WTC11 (cell line): Measurements from ENCODE around the gene EPYC. TPM values are rescaled to one million over a fixed set of nuclear protein-coding genes. Genes with fewer than 3 reads are reported as not detected.

Experiments used
- ATAC-seq: fragments of 200-7000 bp; cut with Tn5 transposase; 2 replicates; pipeline ENCODE4 v1.10.0; 2021; ENCODE audit warnings: mild to moderate bottlenecking, moderate library complexity
- CTCF ChIA-PET: fragments of 300-600 bp; sonication (Branson Sonifier 250); formaldehyde crosslinking; loops from one replicate; lab custom pipeline; 2021; ENCODE audit warnings: antibody characterized with exemption; lab: Charles Lee
- POLR2A ChIA-PET: fragments of 350-600 bp; sonication (Branson Sonifier 250); formaldehyde crosslinking; loops from one replicate; lab custom pipeline; 2021; ENCODE audit warnings: antibody characterized with exemption; lab: Charles Lee
- DNase-seq: peaks from one replicate; pipeline ENCODE4 v3.0.0; 2021; ENCODE audit warnings: low spot score
- H3K27ac Mint-ChIP-seq: 2 replicates; pipeline ENCODE4 v1.8.0; 2021; ENCODE audit warnings: mixed read lengths
- H3K27me3 Mint-ChIP-seq: 2 replicates; pipeline ENCODE4 v1.8.0; 2021; ENCODE audit warnings: low read depth, mild to moderate bottlenecking, moderate library complexity, mixed read lengths
- H3K36me3 Mint-ChIP-seq: 2 replicates; pipeline ENCODE4 v1.8.0; 2021; ENCODE audit warnings: mixed read lengths
- H3K4me1 Mint-ChIP-seq: 2 replicates; pipeline ENCODE4 v1.8.0; 2022; ENCODE audit warnings: mixed read lengths
- H3K4me3 Mint-ChIP-seq: 2 replicates; pipeline ENCODE4 v1.8.0; 2021; ENCODE audit warnings: mild to moderate bottlenecking, moderate library complexity, mixed read lengths
- H3K9me3 Mint-ChIP-seq: 2 replicates; pipeline ENCODE4 v1.8.0; 2021; ENCODE audit warnings: mixed read lengths
- ERG ChIP-seq: fragments of 250-450 bp; sonication (Bioruptor Pico); IDR thresholded peaks from 2 replicates; pipeline ENCODE4 v1.8.0; 2021; ENCODE audit warnings: mild to moderate bottlenecking
- FOXP4 ChIP-seq: sonication (generic); formaldehyde crosslinking; IDR thresholded peaks from 2 replicates; pipeline ENCODE4 v1.8.0; 2022; ENCODE audit warnings: mild to moderate bottlenecking, missing genetic modification reagents
- NFATC4 ChIP-seq: fragments of 250-450 bp; sonication (Bioruptor Pico); IDR thresholded peaks from 2 replicates; pipeline ENCODE4 v1.9.0; 2021; ENCODE audit warnings: mild to moderate bottlenecking
- SOX15 ChIP-seq: fragments of 250-450 bp; sonication (Bioruptor Pico); IDR thresholded peaks from 2 replicates; pipeline ENCODE4 v1.9.0; 2021; ENCODE audit warnings: mild to moderate bottlenecking
- TCF7 ChIP-seq: sonication (generic); formaldehyde crosslinking; IDR thresholded peaks from 2 replicates; pipeline ENCODE4 v1.8.0; 2022; ENCODE audit warnings: mild to moderate bottlenecking, low read depth, missing genetic modification reagents, moderate library complexity
- USF2 ChIP-seq: sonication (generic); formaldehyde crosslinking; IDR thresholded peaks from 2 replicates; pipeline ENCODE4 v1.8.1; 2023; ENCODE audit warnings: mild to moderate bottlenecking, missing genetic modification reagents, moderate library complexity
- ZNF396 ChIP-seq: fragments of 250-450 bp; sonication (Bioruptor Pico); IDR thresholded peaks from 2 replicates; pipeline ENCODE4 v1.8.0; 2021; ENCODE audit warnings: mild to moderate bottlenecking, moderate library complexity, borderline replicate concordance
- ZNF671 ChIP-seq: fragments of 250-450 bp; sonication (Bioruptor Pico); IDR thresholded peaks from 2 replicates; pipeline ENCODE4 v1.8.0; 2021; ENCODE audit warnings: mild to moderate bottlenecking
- total RNA-seq: library from RNA; stranded (reverse); gene quantifications from 3 replicates; pipeline ENCODE4 v1.2.3, GENCODE V29; 2021
- TF ChIP-seq, protein P1 (sequence below): fragments of 200-600 bp; IDR thresholded peaks from 2 replicates; pipeline ENCODE4 v1.8.0; 2022; ENCODE audit warnings: antibody characterized with exemption
- TF ChIP-seq, protein P2 (sequence below): fragments of 250-450 bp; sonication (Bioruptor Pico); IDR thresholded peaks from 2 replicates; pipeline ENCODE4 v1.9.0; 2021; ENCODE audit warnings: mild to moderate bottlenecking
- TF ChIP-seq, protein P3 (sequence below): fragments of 250-450 bp; sonication (Bioruptor Pico); IDR thresholded peaks from 2 replicates; pipeline ENCODE4 v1.9.0; 2021; ENCODE audit warnings: mild to moderate bottlenecking
- TF ChIP-seq, protein P4 (sequence below): sonication (generic); formaldehyde crosslinking; IDR thresholded peaks from 2 replicates; pipeline ENCODE4 v1.8.1; 2022; ENCODE audit warnings: mild to moderate bottlenecking, missing genetic modification reagents, moderate library complexity, borderline replicate concordance
- TF ChIP-seq, protein P5 (sequence below): fragments of 250-450 bp; sonication (Bioruptor Pico); IDR thresholded peaks from 2 replicates; pipeline ENCODE4 v1.9.0; 2021; ENCODE audit warnings: mild to moderate bottlenecking, borderline replicate concordance
- TF ChIP-seq, protein P6 (sequence below): sonication (generic); formaldehyde crosslinking; IDR thresholded peaks from 2 replicates; pipeline ENCODE4 v1.8.1; 2022; ENCODE audit warnings: mild to moderate bottlenecking, moderate library complexity, missing genetic modification reagents

Gene EPYC
- total RNA-seq, 1 experiment from 2014 or later: not detected

- TF ChIP-seq FOXP4 (CRISPR knock-in tag) (no peak), ZNF396 (no peak), SOX15 (no peak), ERG (no peak)
- TF ChIP-seq, protein P1, sequence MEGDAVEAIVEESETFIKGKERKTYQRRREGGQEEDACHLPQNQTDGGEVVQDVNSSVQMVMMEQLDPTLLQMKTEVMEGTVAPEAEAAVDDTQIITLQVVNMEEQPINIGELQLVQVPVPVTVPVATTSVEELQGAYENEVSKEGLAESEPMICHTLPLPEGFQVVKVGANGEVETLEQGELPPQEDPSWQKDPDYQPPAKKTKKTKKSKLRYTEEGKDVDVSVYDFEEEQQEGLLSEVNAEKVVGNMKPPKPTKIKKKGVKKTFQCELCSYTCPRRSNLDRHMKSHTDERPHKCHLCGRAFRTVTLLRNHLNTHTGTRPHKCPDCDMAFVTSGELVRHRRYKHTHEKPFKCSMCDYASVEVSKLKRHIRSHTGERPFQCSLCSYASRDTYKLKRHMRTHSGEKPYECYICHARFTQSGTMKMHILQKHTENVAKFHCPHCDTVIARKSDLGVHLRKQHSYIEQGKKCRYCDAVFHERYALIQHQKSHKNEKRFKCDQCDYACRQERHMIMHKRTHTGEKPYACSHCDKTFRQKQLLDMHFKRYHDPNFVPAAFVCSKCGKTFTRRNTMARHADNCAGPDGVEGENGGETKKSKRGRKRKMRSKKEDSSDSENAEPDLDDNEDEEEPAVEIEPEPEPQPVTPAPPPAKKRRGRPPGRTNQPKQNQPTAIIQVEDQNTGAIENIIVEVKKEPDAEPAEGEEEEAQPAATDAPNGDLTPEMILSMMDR: no peak
- TF ChIP-seq, protein P2, sequence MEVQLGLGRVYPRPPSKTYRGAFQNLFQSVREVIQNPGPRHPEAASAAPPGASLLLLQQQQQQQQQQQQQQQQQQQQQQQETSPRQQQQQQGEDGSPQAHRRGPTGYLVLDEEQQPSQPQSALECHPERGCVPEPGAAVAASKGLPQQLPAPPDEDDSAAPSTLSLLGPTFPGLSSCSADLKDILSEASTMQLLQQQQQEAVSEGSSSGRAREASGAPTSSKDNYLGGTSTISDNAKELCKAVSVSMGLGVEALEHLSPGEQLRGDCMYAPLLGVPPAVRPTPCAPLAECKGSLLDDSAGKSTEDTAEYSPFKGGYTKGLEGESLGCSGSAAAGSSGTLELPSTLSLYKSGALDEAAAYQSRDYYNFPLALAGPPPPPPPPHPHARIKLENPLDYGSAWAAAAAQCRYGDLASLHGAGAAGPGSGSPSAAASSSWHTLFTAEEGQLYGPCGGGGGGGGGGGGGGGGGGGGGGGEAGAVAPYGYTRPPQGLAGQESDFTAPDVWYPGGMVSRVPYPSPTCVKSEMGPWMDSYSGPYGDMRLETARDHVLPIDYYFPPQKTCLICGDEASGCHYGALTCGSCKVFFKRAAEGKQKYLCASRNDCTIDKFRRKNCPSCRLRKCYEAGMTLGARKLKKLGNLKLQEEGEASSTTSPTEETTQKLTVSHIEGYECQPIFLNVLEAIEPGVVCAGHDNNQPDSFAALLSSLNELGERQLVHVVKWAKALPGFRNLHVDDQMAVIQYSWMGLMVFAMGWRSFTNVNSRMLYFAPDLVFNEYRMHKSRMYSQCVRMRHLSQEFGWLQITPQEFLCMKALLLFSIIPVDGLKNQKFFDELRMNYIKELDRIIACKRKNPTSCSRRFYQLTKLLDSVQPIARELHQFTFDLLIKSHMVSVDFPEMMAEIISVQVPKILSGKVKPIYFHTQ (CRISPR knock-in tag): no peak
Observed at GRCh38 chr12:91017043-91017442, 12.3 kb upstream of the EPYC start (continued).

GRCh38 chr12:91009319-91009950, 4.7 kb upstream of the EPYC start:
- Mint-ChIP-seq H3K4me1 (no peaks in the 10 kb centered on the region), H3K27me3 (peaks cover 8% of the 10 kb centered on the region), H3K27ac (no peak overlapping the region), H3K36me3 (no peaks in the 10 kb centered on the region), H3K9me3 (no peaks in the 10 kb centered on the region)
- DNase-seq (no peak), ATAC-seq (no peak)
- POLR2A ChIA-PET: no interaction called here
- CTCF ChIA-PET: no interaction called here
- TF ChIP-seq, protein P3, sequence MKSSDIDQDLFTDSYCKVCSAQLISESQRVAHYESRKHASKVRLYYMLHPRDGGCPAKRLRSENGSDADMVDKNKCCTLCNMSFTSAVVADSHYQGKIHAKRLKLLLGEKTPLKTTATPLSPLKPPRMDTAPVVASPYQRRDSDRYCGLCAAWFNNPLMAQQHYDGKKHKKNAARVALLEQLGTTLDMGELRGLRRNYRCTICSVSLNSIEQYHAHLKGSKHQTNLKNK (CRISPR knock-in tag): no peak
- TF ChIP-seq NFATC4 (CRISPR knock-in tag) (no peak), ZNF671 (CRISPR knock-in tag) (no peak), USF2 (no peak), TCF7 (no peak)
- TF ChIP-seq, protein P4, sequence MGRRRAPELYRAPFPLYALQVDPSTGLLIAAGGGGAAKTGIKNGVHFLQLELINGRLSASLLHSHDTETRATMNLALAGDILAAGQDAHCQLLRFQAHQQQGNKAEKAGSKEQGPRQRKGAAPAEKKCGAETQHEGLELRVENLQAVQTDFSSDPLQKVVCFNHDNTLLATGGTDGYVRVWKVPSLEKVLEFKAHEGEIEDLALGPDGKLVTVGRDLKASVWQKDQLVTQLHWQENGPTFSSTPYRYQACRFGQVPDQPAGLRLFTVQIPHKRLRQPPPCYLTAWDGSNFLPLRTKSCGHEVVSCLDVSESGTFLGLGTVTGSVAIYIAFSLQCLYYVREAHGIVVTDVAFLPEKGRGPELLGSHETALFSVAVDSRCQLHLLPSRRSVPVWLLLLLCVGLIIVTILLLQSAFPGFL (CRISPR knock-in tag): no peak
- TF ChIP-seq, protein P5, sequence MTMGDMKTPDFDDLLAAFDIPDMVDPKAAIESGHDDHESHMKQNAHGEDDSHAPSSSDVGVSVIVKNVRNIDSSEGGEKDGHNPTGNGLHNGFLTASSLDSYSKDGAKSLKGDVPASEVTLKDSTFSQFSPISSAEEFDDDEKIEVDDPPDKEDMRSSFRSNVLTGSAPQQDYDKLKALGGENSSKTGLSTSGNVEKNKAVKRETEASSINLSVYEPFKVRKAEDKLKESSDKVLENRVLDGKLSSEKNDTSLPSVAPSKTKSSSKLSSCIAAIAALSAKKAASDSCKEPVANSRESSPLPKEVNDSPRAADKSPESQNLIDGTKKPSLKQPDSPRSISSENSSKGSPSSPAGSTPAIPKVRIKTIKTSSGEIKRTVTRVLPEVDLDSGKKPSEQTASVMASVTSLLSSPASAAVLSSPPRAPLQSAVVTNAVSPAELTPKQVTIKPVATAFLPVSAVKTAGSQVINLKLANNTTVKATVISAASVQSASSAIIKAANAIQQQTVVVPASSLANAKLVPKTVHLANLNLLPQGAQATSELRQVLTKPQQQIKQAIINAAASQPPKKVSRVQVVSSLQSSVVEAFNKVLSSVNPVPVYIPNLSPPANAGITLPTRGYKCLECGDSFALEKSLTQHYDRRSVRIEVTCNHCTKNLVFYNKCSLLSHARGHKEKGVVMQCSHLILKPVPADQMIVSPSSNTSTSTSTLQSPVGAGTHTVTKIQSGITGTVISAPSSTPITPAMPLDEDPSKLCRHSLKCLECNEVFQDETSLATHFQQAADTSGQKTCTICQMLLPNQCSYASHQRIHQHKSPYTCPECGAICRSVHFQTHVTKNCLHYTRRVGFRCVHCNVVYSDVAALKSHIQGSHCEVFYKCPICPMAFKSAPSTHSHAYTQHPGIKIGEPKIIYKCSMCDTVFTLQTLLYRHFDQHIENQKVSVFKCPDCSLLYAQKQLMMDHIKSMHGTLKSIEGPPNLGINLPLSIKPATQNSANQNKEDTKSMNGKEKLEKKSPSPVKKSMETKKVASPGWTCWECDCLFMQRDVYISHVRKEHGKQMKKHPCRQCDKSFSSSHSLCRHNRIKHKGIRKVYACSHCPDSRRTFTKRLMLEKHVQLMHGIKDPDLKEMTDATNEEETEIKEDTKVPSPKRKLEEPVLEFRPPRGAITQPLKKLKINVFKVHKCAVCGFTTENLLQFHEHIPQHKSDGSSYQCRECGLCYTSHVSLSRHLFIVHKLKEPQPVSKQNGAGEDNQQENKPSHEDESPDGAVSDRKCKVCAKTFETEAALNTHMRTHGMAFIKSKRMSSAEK (CRISPR knock-in tag): no peak
- TF ChIP-seq, protein P6, sequence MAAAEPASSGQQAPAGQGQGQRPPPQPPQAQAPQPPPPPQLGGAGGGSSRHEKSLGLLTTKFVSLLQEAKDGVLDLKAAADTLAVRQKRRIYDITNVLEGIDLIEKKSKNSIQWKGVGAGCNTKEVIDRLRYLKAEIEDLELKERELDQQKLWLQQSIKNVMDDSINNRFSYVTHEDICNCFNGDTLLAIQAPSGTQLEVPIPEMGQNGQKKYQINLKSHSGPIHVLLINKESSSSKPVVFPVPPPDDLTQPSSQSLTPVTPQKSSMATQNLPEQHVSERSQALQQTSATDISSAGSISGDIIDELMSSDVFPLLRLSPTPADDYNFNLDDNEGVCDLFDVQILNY: no peak
- TF ChIP-seq, all 79 proteins: peak for 0
- H3K4me3 Mint-ChIP-seq: no peak overlapping the region
